Hematopoietic multipotent progenitor cell treated with erythropoietin and hydrocortisone succinate and interleukin-3 and kit ligand, for 4 days (in vitro differentiated cells): ENCODE measurements around the gene TENM4.
A peak's percentile ranks its signal among the peaks of the same experiment; 100 is the strongest.
"Not testable (repeated sequence)": the region's sequence is repeated elsewhere in the genome, so short reads cannot be mapped to it uniquely, and the experiment has no call there.

Experiments
- DNase-seq: peaks from one replicate; pipeline ENCODE4 v3.0.0-alpha.2; 2015

The TENM4 gene

GRCh38 chr11:78860720-78861422 lies 580.0 kb downstream of the TENM4 start:
- peak; percentile 41 for DNase-seq

DNA sequence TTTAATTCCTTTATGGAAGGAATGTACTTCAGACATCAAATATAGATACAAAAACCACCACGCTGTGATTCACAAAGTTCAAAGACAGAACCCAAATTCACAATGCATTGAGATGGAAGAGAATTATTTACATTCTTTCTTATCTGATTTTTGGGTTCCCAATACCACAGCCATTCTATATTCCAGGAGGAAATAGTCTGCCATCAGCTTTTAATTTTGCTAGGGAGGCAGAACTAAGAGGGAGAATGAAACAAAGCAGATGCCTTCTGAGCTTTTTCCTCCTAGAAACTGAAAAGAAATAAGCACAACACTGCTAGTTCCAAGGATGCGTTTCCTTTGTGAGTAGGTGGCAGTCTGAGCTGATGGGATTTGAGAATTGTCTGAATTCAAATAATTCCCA lies 583.1 kb downstream of the TENM4 start:
- DNase-seq = no peak

- no peak for DNase-seq
Observed at GRCh38 chr11:78856211-78856610, 584.6 kb downstream of the TENM4 start.

- DNase-seq = no peak
Observed at GRCh38 chr11:78855116-78855515, 585.7 kb downstream of the TENM4 start.

GRCh38 chr11:78853521-78853920 lies 587.3 kb downstream of the TENM4 start:
- DNase-seq = no peak

- peak; percentile 10 for DNase-seq
Observed at GRCh38 chr11:78851878-78852586, 588.8 kb downstream of the TENM4 start.

DNA sequence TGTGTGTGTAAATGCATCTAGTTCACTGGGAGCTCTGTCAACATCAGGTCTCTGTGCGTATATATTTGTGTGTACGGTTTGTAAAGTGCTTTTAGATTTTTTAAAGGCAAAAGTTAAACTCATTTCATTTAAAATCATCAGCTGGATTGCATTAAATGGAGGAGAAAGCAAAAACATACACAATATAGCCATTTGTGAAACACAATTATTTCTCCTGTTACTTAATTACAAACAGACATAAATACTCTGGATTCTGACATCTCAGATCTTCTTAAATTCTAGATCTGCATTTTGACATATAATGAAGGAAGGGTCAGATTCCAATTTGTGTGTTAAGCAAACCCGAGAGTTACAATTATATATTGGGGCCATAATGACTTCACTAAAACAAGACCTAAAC lies 590.8 kb downstream of the TENM4 start:
- no peak for DNase-seq

DNA sequence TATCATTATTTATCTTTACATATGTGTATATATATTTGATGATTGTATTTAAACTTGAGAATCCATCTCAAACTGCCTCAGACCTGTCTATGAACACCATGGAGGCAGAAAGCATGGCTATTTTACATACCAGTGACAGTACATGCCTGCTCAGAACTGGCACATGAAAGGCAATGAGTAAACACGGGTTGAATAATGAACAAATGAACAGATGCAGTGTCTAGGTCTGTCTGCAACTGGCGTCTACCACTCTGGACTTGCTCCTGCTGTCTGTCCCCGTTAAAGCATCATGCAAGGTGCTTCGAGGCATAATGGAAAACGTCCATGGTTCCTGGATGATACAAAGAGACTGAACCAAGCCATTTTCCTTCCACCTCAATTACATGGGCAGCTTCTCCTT lies 594.6 kb downstream of the TENM4 start:
- DNase-seq = no peak

GRCh38 chr11:78845496-78845895 lies 595.3 kb downstream of the TENM4 start:
- DNase-seq = no peak

DNA sequence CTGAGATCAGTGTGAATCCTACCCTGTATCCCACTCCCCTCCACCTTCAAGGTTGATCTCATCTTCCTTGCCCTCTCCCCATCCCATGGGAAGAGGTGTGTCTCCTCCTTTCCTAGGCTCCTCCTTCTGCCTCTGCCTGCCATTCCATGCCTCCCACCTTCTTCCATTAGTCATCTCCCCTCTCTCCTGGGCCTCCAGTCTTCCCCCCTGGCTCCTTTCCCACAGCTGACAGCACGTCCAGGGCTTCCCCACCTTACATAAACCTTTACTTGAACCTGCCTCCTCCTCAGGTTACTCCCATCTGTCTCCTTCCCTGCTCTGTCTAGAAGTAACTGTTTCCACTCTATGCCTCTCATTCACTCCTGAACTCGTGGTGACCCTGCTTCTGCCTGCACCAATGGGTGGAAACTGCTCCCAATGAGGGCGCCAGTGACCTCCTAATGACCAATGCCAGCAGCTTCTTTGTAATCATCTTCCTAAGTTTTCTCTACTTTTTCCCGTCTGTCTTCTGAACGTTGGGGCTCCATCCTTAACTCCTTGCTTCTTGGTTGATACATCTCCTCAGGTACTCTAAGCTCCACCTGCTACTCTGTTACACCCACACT lies 599.3 kb downstream of the TENM4 start:
- no peak for DNase-seq

DNA sequence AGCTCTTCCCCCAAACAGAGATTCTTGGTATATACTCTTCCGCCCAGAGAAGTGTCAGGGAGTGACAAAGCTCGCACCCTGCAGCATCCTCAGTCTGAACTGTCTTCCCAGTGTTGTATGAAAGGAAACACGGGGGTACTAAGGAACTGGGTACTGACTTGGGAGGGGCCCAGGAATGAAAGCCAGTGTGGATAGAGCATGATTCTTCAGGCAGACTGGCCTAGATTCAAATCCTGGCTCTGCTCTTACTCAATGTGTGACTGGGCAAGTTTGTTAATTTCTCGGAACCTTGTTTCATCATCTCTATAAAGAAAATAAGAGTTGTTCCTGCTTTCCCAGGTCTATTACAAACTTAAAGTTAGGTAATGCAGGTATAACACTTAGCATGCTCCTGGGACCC lies 600.2 kb downstream of the TENM4 start:
- no peak for DNase-seq

DNA sequence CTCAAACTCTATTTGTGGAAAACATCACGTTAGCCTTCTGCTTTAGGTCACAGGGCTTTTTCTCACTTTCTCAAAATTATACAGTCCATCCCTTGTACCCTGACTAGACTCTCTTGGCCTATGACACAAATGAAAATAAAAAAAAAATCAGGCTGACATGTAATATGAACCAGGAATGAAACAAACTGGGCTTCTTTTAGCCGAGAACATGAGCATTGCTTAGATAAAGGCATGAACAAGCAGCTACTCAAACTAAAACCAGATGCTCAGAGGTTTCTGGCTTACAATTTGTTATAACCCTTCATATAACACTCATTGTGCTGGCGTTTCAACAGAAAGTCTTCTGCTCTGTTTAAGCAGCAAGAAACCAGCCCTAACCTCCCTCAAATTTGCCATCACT lies 600.6 kb downstream of the TENM4 start:
- no peak for DNase-seq

DNA sequence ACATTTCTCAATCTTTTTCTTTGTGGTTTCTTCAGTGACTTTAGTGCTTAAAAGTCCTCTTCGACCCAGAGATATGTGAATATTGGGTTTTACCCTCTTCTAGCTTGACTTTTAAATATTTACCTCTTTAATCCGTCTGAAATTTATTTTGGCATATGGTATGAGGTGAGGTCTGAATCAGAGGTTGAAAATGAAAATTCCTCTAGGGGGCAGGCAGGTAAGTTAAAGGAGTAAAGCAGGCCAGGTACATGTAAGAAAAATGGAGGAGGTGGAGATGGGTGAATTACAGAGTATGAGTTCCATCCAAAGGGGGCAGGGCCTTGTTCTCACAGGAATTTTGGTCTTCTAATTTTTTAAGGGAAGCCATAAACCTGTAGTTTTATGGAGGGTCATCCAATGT lies 602.4 kb downstream of the TENM4 start:
- no peak for DNase-seq

DNA sequence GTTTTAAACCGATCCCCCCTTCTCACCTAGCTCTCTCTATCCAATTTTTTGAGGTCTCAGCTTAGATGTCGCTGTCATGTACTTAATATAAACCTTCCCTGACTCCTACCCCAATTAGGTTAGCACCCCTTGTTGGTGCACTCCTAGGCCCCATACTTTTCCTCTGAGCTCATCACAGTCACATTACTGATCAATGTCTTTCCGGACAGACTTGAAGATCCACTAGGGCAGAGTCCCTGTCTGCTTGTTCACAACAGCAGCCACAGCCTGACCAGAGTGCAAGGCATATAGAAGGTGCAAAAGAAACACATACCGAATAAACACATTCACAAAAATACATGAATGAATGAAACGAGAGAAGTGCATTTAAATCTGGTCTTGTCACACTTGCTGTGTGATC lies 605.2 kb downstream of the TENM4 start:
- DNase-seq = no peak

DNA sequence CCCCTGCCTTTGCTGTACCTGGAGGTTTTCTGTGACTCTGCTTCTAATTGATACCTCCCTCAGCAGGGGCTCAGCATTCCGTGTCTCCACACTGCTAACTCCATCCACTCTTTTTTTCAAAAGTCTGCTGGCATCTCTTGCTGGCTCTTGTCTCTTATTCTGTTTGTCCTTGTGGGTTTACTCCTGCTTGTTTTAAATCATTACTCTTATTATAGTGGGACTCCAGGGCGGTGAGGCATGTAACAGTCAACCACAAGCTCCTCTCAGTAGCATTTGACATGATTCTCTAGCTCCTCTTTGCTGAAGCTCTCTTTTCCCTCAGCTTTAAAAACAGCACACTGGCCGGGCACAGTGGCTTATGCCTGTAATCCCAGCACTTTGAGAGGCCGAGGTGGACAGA lies 605.9 kb downstream of the TENM4 start:
- no peak for DNase-seq

- DNase-seq = no peak
Observed at GRCh38 chr11:78833237-78833636, 607.6 kb downstream of the TENM4 start.

DNA sequence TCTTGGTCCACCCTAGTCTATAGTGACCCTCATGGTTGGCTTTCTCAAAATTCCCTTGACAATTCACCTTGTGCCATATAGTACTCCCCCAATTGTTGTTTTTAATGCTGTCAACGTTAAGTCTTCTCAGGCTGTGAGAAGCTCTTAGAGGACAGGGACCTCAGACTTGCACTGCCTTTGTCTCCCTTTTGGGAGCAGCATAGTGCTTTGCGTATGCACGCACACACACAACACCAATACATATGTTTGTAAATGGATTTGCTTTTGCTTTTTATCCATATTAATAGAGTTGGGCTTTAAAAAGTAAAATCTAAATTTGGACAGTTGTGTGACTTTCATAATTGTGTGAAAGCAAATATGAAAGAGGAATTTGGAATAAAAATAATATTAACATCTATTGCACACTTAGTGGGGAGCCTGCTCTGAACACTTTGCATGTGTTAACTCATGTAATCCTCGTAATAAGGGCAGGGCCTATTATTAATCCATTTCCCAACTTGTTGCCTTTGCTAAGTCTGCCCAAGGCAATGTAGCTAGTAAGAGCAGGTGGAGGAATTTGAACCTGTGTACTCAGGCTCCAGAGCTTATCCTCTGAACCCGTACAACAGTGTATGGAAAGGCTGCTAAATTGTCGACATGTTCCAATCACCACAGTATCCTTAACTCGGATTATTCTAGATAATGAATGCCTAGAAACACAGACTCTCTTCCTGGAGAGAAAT lies 608.4 kb downstream of the TENM4 start:
- DNase-seq = no peak

GRCh38 chr11:78831571-78831970 lies 609.3 kb downstream of the TENM4 start:
- DNase-seq = no peak

GRCh38 chr11:78830277-78830819 lies 610.5 kb downstream of the TENM4 start:
- DNase-seq = no peak

DNA sequence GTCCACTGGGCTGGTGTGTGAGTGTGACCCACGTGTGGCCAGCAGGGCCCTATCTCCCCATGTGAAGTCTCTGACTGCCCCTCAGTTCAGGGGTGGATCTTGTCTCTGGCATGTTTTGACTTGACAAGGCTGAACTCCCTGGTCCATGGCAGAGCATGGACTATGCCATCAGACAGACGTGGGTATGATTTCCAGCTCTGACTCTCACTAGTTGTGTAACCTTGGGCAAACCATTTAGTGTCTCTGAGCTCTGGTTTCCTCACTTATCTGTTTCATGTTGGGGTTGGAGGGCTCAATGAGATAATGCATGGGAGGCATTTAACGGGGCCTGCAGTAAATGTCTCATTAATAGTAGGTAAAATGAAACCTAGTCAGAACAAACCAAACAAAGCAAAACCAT lies 611.7 kb downstream of the TENM4 start:
- no peak for DNase-seq

DNA sequence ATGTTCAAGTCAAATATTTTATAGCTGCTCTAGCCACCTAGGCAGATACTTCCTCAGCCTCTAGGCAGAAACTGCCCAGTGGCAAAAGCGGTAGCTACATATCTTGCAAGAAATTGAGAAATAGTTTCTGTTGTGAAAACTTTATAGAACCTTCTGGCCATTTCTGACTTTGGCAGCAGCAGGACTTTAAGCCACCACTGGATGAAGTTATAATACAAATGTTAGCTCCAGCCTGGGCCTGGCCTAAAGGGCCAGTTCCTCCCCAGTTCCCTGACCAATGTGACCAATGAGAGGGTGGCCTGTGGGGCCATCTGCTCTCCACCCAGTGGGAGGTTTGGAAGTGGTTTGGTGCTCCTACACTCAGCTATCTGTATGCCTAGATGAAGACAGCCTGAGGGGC lies 612.2 kb downstream of the TENM4 start:
- no peak for DNase-seq

DNA sequence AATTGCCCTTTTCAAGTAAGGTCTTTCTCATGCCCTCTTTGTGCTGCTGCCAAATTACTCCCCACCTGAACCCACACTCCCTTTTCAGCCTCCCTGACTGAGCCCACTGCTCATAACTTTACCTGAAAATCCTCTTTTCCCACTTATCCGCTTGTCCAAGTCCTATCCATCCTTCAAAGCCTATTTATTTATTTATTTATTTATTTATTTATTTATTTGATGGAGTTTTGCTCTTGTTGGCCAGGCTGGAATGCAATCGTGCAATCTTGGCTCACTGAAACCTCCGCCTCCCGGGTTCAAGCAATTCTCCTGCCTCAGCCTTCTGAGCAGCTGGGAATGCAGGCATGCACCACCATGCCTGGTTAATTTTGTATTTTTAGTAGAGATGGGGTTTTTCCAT lies 613.5 kb downstream of the TENM4 start:
- DNase-seq = not testable (repeated sequence)

DNA sequence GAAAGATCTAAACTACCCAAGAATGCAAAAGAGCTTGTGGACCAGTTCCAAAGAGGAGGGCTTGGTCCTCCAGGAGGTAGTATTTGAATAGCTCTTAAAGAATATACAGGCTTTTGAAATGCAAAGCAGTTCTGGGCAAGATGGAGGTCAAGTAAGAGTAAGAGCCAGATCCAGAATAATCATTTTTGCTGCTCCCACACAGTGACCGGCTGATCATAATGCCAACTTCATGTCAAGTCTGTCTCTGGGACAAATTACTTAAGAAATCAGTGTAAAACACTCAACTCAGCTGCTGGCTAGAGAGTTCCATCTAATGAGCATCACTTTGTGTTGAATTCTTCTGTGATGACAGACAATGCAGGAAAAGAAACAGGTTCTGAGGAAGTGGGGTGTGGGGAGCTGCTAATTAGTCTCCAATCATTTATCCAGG lies 615.2 kb downstream of the TENM4 start:
- no peak for DNase-seq
